Panc1 (cell line): ENCODE data around the gene TM9SF3.

ENCODE experiments used
- POLR2AphosphoS5 ChIP-seq: IDR thresholded peaks from 2 replicates; pipeline ENCODE4 v1.6.1; 2012; ENCODE audit warnings: mild to moderate bottlenecking, low read depth, low read length, moderate library complexity
- SIN3A ChIP-seq: IDR thresholded peaks from 2 replicates; pipeline ENCODE4 v1.6.1; 2012; ENCODE audit warnings: low read depth, mild to moderate bottlenecking, low read length, moderate library complexity, borderline replicate concordance; ENCODE audit not compliant: insufficient read depth
- TCF7L2 ChIP-seq: IDR thresholded peaks from 2 replicates; pipeline ENCODE4 v1.6.1; 2011; ENCODE audit warnings: mild to moderate bottlenecking, low read depth, low read length, inconsistent platforms
- TF ChIP-seq, protein P1 (sequence below): fragments of 450-650 bp; IDR thresholded peaks from 2 replicates; pipeline ENCODE4 v1.5.1; 2017; ENCODE audit warnings: mild to moderate bottlenecking
- TF ChIP-seq, protein P2 (sequence below), 2 experiments: IDR thresholded peaks; 2 replicates each; pipeline ENCODE4 v1.6.1; 2011 to 2012; ENCODE audit warnings: low read depth in 2 of 2, control low read depth in 1 of 2, low read length in 1 of 2, mild to moderate bottlenecking in 1 of 2, moderate library complexity in 1 of 2; ENCODE audit not compliant: insufficient read depth in 1 of 2

DNA sequence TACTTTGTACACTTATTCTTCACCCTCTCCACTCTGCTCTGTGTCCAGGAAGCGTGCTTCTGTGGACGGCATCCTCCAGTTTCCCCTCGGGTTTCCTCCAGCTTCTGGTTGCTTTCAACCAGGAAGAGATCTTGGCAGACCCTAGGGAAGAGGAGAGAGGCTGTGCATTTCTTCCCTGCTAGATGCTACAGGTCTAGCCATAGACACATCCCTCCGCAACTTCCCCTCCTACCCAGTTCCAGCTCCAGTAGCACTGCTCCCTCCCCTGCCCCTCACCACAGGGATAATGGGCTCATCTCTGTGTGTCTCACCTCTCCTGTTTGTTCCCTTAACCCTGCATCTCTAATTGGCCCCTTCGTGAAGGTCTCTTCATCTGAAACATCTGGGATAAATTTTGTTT, 89.4 kb downstream of the TM9SF3 start:
- TF ChIP-seq, protein P1, sequence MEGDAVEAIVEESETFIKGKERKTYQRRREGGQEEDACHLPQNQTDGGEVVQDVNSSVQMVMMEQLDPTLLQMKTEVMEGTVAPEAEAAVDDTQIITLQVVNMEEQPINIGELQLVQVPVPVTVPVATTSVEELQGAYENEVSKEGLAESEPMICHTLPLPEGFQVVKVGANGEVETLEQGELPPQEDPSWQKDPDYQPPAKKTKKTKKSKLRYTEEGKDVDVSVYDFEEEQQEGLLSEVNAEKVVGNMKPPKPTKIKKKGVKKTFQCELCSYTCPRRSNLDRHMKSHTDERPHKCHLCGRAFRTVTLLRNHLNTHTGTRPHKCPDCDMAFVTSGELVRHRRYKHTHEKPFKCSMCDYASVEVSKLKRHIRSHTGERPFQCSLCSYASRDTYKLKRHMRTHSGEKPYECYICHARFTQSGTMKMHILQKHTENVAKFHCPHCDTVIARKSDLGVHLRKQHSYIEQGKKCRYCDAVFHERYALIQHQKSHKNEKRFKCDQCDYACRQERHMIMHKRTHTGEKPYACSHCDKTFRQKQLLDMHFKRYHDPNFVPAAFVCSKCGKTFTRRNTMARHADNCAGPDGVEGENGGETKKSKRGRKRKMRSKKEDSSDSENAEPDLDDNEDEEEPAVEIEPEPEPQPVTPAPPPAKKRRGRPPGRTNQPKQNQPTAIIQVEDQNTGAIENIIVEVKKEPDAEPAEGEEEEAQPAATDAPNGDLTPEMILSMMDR, result no peak
- TF ChIP-seq, protein P2, sequence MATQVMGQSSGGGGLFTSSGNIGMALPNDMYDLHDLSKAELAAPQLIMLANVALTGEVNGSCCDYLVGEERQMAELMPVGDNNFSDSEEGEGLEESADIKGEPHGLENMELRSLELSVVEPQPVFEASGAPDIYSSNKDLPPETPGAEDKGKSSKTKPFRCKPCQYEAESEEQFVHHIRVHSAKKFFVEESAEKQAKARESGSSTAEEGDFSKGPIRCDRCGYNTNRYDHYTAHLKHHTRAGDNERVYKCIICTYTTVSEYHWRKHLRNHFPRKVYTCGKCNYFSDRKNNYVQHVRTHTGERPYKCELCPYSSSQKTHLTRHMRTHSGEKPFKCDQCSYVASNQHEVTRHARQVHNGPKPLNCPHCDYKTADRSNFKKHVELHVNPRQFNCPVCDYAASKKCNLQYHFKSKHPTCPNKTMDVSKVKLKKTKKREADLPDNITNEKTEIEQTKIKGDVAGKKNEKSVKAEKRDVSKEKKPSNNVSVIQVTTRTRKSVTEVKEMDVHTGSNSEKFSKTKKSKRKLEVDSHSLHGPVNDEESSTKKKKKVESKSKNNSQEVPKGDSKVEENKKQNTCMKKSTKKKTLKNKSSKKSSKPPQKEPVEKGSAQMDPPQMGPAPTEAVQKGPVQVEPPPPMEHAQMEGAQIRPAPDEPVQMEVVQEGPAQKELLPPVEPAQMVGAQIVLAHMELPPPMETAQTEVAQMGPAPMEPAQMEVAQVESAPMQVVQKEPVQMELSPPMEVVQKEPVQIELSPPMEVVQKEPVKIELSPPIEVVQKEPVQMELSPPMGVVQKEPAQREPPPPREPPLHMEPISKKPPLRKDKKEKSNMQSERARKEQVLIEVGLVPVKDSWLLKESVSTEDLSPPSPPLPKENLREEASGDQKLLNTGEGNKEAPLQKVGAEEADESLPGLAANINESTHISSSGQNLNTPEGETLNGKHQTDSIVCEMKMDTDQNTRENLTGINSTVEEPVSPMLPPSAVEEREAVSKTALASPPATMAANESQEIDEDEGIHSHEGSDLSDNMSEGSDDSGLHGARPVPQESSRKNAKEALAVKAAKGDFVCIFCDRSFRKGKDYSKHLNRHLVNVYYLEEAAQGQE (IDR thresholded peaks at IDR 0.05; ENCODE audit: insufficient read depth in 1 of 2, low read depth in 2 of 2, low read length in 1 of 2), result no peak
- TF ChIP-seq SIN3A, result no peak
- TF ChIP-seq TCF7L2, result no peak
- no peak for TF ChIP-seq POLR2AphosphoS5
